Kidney (tissue), 14 donors: ENCODE measurements around the gene NR2F1-AS1. TPM values are rescaled to one million over a fixed set of nuclear protein-coding genes. Genes with fewer than 3 reads are reported as not detected.

Source experiments
- DNase-seq, 5 donors: peaks; one replicate each; pipeline ENCODE4 v3.0.0-alpha.2; 2013 to 2020
- FAIRE-seq: peaks from 2 replicates; lab custom pipeline; 2012; peaks lifted over from hg19 to GRCh38; lab: Jason Lieb, UNC
- H3K27ac ChIP-seq, 2 donors: one replicate each; pipeline ENCODE4 v1.7.0; 2013; ENCODE audit warnings: low read depth in 2 of 2, low read length in 2 of 2, inconsistent platforms in 1 of 2
- H3K27me3 ChIP-seq: one replicate; pipeline ENCODE4 v1.7.1; 2013; ENCODE audit warnings: low read length, inconsistent platforms; ENCODE audit not compliant: control insufficient read depth, insufficient read depth
- H3K36me3 ChIP-seq, 3 donors: one replicate each; pipeline versions ENCODE4 v1.7.0 to v1.7.1; 2013; ENCODE audit warnings: low read length in 3 of 3, control low read depth in 1 of 3, inconsistent platforms in 1 of 3; ENCODE audit not compliant: insufficient read depth in 3 of 3, control insufficient read depth in 2 of 3
- H3K4me1 ChIP-seq, 3 donors: one replicate each; pipeline versions ENCODE4 v1.7.0 to v1.7.1; 2013; ENCODE audit warnings: low read length in 3 of 3, inconsistent platforms in 1 of 3, low read depth in 1 of 3; ENCODE audit not compliant: control insufficient read depth in 2 of 3, insufficient read depth in 2 of 3
- H3K4me3 ChIP-seq, 3 donors: one replicate each; pipeline versions ENCODE4 v1.7.0 to v1.8.1; 2013; ENCODE audit warnings: low read length in 3 of 3, control low read depth in 1 of 3, inconsistent platforms in 1 of 3
- H3K9ac ChIP-seq, 3 donors: one replicate each; pipeline versions ENCODE4 v1.7.0 to v1.7.1; 2013; ENCODE audit warnings: low read length in 3 of 3, control low read depth in 1 of 3, inconsistent platforms in 1 of 3
- H3K9me3 ChIP-seq, 3 donors: one replicate each; pipeline versions ENCODE4 v1.7.0 to v1.7.1; 2013; ENCODE audit warnings: low read length in 3 of 3, control low read depth in 1 of 3, inconsistent platforms in 1 of 3; ENCODE audit not compliant: control insufficient read depth in 2 of 3, insufficient read depth in 1 of 3
- intact Hi-C: fragments of 100-400 bp; cut with DNase I; formaldehyde crosslinking; loops from one replicate; pipeline ENCODE4 v1.11.1; 2022
- polyA plus RNA-seq: library from polyadenylated mRNA; stranded (reverse); fragments of 350-450 nt; fragmentation: Illumina TruSeq; extraction: RNeasy Lipid Tissue Mini Kit (QIAGEN cat#74804); gene quantifications from one replicate; pipeline ENCODE4 v1.2.3, GENCODE V29; 2014; ENCODE audit warnings: low read depth, low replicate concordance; ENCODE audit not compliant: insufficient read depth
- total RNA-seq: library from RNA; stranded (reverse); fragmentation: NEBNext Ultra II Directional; extraction: Animal tissue kit (Norgen Biotek cat#: 25700); gene quantifications from one replicate; pipeline ENCODE4 v1.2.1, GENCODE V29; 2021
- TF ChIP-seq, protein P1 (sequence below): IDR thresholded peaks from 3 replicates; pipeline ENCODE4 v1.5.1; 2012; ENCODE audit warnings: mild to moderate bottlenecking, moderate library complexity, borderline replicate concordance; ENCODE audit not compliant: insufficient read depth; ENCODE audit errors: extremely low read depth
- donor health status: control.
- donor health status: control.
- donor health status: control.
- donor health status: control.
- donor health status: control.
- donor health status: DM: yes; HTN: yes; CAD: no.
- donor health status: Normal renal cell carcinoma (clear cell type).

Gene NR2F1-AS1
- total and polyA plus RNA-seq, 2 donors from 2014 or later: 13.0 to 16.0 TPM

DNA sequence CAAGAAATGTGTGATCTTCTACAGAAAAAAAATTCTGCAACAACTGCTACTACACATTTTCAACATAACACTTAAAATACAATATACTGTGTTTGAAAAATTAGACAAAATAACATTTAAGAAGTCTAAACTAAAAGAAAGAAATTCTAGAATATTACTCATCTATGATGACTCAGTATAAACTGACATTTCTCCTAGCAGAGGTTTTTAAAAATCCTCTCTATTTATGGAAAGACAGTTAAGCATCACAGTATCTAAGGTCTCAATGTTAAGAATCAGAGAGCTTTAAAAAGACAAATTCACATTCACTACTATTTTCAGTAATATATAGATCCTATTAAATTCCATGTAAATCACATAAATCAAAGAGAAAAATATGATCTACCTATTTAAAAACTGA is 61.3 kb downstream of the NR2F1-AS1 start:
- Histone ChIP-seq H3K9ac (no peak overlapping the region), H3K4me1 (no peaks in the 10 kb centered on the region), H3K36me3 (no peaks in the 10 kb centered on the region), H3K27me3 (no peaks in the 10 kb centered on the region), H3K4me3 (no peak overlapping the region), H3K9me3 (peaks cover 0 to 6% (median 0%) of the 10 kb centered on the region in 3 donors), H3K27ac (no peak overlapping the region)
- TF ChIP-seq, protein P1, sequence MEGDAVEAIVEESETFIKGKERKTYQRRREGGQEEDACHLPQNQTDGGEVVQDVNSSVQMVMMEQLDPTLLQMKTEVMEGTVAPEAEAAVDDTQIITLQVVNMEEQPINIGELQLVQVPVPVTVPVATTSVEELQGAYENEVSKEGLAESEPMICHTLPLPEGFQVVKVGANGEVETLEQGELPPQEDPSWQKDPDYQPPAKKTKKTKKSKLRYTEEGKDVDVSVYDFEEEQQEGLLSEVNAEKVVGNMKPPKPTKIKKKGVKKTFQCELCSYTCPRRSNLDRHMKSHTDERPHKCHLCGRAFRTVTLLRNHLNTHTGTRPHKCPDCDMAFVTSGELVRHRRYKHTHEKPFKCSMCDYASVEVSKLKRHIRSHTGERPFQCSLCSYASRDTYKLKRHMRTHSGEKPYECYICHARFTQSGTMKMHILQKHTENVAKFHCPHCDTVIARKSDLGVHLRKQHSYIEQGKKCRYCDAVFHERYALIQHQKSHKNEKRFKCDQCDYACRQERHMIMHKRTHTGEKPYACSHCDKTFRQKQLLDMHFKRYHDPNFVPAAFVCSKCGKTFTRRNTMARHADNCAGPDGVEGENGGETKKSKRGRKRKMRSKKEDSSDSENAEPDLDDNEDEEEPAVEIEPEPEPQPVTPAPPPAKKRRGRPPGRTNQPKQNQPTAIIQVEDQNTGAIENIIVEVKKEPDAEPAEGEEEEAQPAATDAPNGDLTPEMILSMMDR: no peak
- DNase-seq (no peak), FAIRE-seq (peak; percentile 70)
- intact Hi-C loops: no loop called here

DNA sequence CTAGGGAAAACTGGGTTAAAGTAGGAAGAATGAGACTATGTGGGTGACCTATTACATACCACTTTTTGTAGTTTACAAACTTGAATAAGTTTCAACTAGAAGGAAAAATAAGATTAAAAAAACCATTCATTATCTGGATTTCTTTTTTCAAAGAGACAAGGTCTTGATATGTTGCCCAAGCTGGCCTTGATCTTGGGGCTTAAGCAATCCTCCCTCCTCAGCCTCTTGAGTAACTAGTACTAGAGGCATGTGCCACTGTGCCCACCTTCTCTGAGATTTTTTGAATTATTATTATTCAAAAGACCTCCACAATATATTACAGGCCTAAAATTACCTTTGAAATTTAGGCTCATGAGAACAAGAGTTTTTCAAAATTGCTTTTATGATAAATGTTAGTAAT is 63.2 kb downstream of the NR2F1-AS1 start:
- Histone ChIP-seq H3K27ac (no peak overlapping the region), H3K9me3 (peaks cover 0 to 3% (median 0%) of the 10 kb centered on the region in 3 donors), H3K4me1 (no peaks in the 10 kb centered on the region), H3K36me3 (no peaks in the 10 kb centered on the region), H3K9ac (no peak overlapping the region), H3K4me3 (no peak overlapping the region), H3K27me3 (no peaks in the 10 kb centered on the region)
- DNase-seq: no peak
- no peak for FAIRE-seq
- TF ChIP-seq, protein P1: no peak
- intact Hi-C loops: no loop called here

DNA sequence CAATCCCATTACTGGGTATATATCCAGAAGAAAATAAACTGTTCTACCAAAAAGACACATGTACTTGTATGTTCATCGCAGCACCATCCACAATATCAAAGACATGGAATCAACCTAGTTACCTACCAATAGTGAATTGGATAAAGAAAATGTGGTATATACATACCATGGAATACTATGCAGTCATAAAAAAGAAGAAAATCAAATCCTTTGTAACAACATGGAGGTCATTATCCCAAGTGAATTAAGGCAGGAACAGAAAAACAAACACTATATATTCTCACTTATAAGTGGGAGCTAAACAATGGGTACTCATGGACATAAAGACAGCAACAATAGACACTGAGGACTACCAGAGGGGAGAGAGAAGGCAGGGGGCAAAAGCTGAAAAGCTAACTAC is 67.7 kb downstream of the NR2F1-AS1 start:
- intact Hi-C loops: no loop called here
- Histone ChIP-seq H3K9me3 (no peaks in the 10 kb centered on the region), H3K27me3 (no peaks in the 10 kb centered on the region), H3K27ac (no peak overlapping the region), H3K36me3 (no peaks in the 10 kb centered on the region), H3K9ac (no peak overlapping the region), H3K4me3 (no peak overlapping the region), H3K4me1 (peaks cover 0 to 10% (median 3%) of the 10 kb centered on the region in 3 donors)
- no peak for FAIRE-seq
- TF ChIP-seq, protein P1: no peak
- no peak for DNase-seq

DNA sequence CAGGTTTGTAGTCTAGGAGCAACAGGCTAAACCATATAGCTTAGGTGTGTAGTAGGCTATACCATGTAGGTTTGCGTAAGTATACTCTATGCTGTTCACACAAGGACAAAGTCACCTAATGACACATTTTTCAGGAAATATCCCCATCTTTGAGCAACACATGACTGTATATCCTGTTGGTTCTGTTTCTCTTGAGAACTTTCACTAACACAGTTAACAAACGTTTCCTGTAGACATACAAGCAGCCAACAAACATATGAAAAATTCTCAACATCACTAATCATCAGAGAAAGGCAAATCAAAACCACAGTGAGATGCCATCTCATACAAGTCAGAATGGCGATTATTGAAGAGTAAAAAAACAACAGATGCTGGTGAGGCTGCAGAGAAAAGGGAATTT is 68.2 kb downstream of the NR2F1-AS1 start:
- TF ChIP-seq, protein P1: no peak
- Histone ChIP-seq H3K9me3 (no peaks in the 10 kb centered on the region), H3K9ac (no peak overlapping the region), H3K27me3 (no peaks in the 10 kb centered on the region), H3K4me3 (no peak overlapping the region), H3K4me1 (peaks cover 0 to 10% (median 3%) of the 10 kb centered on the region in 3 donors), H3K27ac (no peak overlapping the region), H3K36me3 (no peaks in the 10 kb centered on the region)
- FAIRE-seq (no peak), DNase-seq (no peak)
- intact Hi-C loops: no loop called here
